Testis (tissue), 3 donors: ENCODE data around the gene LTBP4. TPM values are rescaled to one million over a fixed set of nuclear protein-coding genes. Genes with fewer than 3 reads are reported as not detected.

Experiments used
- DNase-seq: peaks from one replicate; pipeline ENCODE4 v3.0.0-alpha.2; 2019
- H3K27ac ChIP-seq, 2 donors: fragments of 200-600 bp; sonication (generic); one replicate each; pipeline ENCODE4 v1.5.1; 2019
- H3K27me3 ChIP-seq: fragments of 200-600 bp; sonication (generic); one replicate; pipeline ENCODE4 v1.5.1; 2019
- H3K36me3 ChIP-seq: fragments of 200-600 bp; sonication (generic); one replicate; pipeline ENCODE4 v1.5.1; 2017; ENCODE audit warnings: low read depth; ENCODE audit errors: missing control alignments
- H3K4me1 ChIP-seq: fragments of 200-600 bp; sonication (generic); one replicate; pipeline ENCODE4 v1.5.1; 2019
- H3K4me3 ChIP-seq, 2 donors: fragments of 200-600 bp; sonication (generic); one replicate each; pipeline ENCODE4 v1.5.1; 2017 to 2019
- H3K9me3 ChIP-seq: fragments of 200-600 bp; sonication (generic); one replicate; pipeline ENCODE4 v1.5.1; 2017
- POLR2A ChIP-seq: fragments of 450-650 bp; IDR thresholded peaks from one replicate; pipeline ENCODE4 v1.6.1; 2017; ENCODE audit warnings: antibody characterized with exemption, mild to moderate bottlenecking, moderate library complexity
- WGBS, 2 donors: methylation state at CpG; one replicate each; pipeline ENCODE4 v1.1.5; 2018; 5-methylcytosine and 5-hydroxymethylcytosine counted together
- intact Hi-C: fragments of 100-400 bp; cut with DNase I; formaldehyde crosslinking; loops from one replicate; pipeline ENCODE4 v1.15.1; 2023; ENCODE audit warnings: low total_unique reads
- polyA plus RNA-seq: library from polyadenylated mRNA; stranded (reverse); fragments of 350-450 nt; fragmentation: Illumina TruSeq; extraction: RNeasy Lipid Tissue Mini Kit (QIAGEN cat#74804); gene quantifications from one replicate; pipeline ENCODE4 v1.2.3, GENCODE V29; 2014; ENCODE audit warnings: low read depth, low replicate concordance; ENCODE audit not compliant: insufficient read depth
- total RNA-seq, 2 donors: library from RNA; depleted of rRNA; stranded (reverse); fragments of >200 nt; gene quantifications; one replicate each; pipeline ENCODE4 v1.2.3, GENCODE V29; 2016
- TF ChIP-seq, protein P1 (sequence below), 3 experiments: fragments of 450-650 bp in 2 of 3; fragments of 200-600 bp in 1 of 3; sonication (generic) in 1 of 3; IDR thresholded peaks; one replicate each; pipeline ENCODE4 v1.5.1; 2016 to 2019; ENCODE audit warnings: antibody characterized with exemption in 3 of 3, mild to moderate bottlenecking in 2 of 3, moderate library complexity in 1 of 3

LTBP4 gene
- total and polyA plus RNA-seq, 3 donors from 2014 or later = 270 to 417 (median 309) TPM

DNA sequence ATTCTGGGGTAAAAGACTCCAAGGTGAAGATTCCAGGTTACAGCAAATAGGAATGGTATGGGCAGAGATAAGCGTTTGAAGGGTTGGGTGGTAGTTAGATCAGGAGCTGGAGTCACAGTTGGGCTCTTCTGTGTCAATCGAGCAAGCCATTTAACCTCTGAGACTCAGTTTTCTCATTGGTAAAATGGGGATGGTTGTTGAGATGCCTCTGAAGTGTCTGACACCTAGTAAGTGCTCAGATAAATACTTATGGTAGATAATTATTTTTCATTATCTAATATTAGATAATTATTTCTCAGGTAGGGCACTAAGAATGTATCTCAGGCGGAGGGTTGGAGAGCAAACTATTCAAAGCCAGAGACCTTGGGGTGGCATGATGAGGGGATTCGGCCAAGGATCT is 7.8 kb downstream of the LTBP4 start:
- intact Hi-C loops = no loop called here

DNA sequence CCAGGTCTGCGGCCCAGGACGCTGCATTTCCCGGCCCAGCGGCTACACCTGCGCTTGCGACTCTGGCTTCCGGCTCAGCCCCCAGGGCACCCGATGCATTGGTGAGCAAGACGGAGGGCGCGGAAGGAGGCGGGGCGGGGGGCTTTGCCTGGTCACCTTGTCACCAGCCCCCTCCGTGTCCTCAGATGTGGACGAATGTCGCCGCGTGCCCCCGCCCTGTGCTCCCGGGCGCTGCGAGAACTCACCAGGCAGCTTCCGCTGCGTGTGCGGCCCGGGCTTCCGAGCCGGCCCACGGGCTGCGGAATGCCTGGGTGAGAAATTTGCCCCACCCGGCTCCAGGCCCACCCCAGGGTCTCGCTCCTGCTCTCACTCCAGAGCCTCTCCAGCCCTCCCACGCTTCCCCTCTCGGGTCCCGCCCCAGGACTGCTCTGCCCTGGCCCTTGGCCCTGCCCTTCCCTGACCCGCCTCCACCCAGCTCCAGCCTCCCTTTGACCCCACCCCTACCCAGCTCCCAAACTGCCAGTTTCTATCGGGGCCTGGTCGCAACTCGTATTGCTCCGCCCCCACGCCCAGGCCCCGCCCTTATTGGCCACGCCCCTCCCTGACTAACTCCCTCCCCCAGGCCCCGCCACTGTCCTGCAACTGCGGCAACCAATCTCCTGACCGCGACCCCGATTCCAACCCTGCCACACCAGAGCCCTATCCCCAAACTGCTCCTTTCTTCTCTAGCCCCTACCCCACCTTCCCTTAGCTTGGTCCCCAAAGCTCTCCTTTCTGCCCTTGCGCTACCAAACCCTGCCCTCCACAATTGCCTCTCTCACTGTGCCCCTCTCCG is 8.6 kb downstream of the LTBP4 start:
- intact Hi-C loops = no loop called here
- H3K36me3 ChIP-seq = no peaks in the 10 kb centered on the region
- H3K4me1 ChIP-seq = peaks cover 42% of the 10 kb centered on the region
- peak overlapping the region in 1 of 2 donors; percentile 15 for H3K27ac ChIP-seq
- H3K27me3 ChIP-seq = no peaks in the 10 kb centered on the region
- 37 to 43% methylated on average over 24 to 50 of the region's 50 CpGs for WGBS, 2 donors
- TF ChIP-seq POLR2A = no peak
- TF ChIP-seq, protein P1, sequence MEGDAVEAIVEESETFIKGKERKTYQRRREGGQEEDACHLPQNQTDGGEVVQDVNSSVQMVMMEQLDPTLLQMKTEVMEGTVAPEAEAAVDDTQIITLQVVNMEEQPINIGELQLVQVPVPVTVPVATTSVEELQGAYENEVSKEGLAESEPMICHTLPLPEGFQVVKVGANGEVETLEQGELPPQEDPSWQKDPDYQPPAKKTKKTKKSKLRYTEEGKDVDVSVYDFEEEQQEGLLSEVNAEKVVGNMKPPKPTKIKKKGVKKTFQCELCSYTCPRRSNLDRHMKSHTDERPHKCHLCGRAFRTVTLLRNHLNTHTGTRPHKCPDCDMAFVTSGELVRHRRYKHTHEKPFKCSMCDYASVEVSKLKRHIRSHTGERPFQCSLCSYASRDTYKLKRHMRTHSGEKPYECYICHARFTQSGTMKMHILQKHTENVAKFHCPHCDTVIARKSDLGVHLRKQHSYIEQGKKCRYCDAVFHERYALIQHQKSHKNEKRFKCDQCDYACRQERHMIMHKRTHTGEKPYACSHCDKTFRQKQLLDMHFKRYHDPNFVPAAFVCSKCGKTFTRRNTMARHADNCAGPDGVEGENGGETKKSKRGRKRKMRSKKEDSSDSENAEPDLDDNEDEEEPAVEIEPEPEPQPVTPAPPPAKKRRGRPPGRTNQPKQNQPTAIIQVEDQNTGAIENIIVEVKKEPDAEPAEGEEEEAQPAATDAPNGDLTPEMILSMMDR (IDR thresholded peaks at IDR 0.05) = no peak
- no peaks in the 10 kb centered on the region for H3K9me3 ChIP-seq
- peak overlapping the region; percentile 5 to 40 for H3K4me3 ChIP-seq
- peak; percentile 89 for DNase-seq

More for the DNA sequence above, 7.8 kb downstream of the LTBP4 start:
- no peak for DNase-seq
- H3K27ac ChIP-seq = no peak overlapping the region
- no peak for TF ChIP-seq POLR2A
- TF ChIP-seq, protein P1 (IDR thresholded peaks at IDR 0.05) = no peak
- WGBS, 2 donors = 64 to 79% methylated on average over 4 of the region's 4 CpGs
- H3K27me3 ChIP-seq = no peaks in the 10 kb centered on the region
- H3K4me1 ChIP-seq = peaks cover 41% of the 10 kb centered on the region
- H3K36me3 ChIP-seq = no peaks in the 10 kb centered on the region
- no peak overlapping the region for H3K4me3 ChIP-seq
- H3K9me3 ChIP-seq = no peaks in the 10 kb centered on the region

DNA sequence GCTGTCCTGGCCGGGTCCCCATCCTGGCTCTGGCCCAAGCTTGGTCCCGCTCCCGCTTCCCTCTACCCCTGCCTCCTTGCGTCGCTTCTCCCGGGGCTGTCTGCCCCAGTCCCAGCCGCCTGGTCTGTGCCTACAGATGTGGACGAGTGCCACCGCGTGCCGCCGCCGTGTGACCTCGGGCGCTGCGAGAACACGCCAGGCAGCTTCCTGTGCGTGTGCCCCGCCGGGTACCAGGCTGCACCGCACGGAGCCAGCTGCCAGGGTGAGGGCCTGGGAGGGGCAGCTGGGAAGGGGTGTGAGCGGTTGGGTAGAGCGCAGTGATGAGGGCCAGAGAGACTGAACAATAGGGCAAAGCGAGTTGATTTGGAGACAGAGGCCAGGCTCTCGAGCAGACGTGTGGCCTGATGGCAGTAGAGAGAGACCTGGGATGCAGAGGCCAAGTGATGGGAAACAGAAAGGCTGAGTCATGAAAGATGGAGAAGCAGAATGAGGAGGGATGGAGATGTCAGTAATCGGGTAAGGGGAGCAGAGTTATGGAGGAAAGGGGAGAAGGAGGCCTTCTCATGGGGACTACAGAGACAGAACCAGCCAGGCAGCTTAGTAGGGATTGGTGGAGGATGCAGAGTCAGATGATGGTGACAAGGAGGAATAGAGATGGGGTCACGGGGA is 9.4 kb downstream of the LTBP4 start:
- WGBS, 2 donors = 37 to 51% methylated on average over 29 of the region's 29 CpGs
- intact Hi-C loops = no loop called here
- peak; percentile 55 for DNase-seq
- Histone ChIP-seq H3K9me3 (no peaks in the 10 kb centered on the region), H3K27me3 (no peaks in the 10 kb centered on the region), H3K27ac (no peak overlapping the region), H3K4me3 (peak overlapping the region in 1 of 2 donors; percentile 40), H3K36me3 (no peaks in the 10 kb centered on the region), H3K4me1 (peaks cover 35% of the 10 kb centered on the region)
- TF ChIP-seq, protein P1 (IDR thresholded peaks at IDR 0.05) = no peak
- no peak for TF ChIP-seq POLR2A

DNA sequence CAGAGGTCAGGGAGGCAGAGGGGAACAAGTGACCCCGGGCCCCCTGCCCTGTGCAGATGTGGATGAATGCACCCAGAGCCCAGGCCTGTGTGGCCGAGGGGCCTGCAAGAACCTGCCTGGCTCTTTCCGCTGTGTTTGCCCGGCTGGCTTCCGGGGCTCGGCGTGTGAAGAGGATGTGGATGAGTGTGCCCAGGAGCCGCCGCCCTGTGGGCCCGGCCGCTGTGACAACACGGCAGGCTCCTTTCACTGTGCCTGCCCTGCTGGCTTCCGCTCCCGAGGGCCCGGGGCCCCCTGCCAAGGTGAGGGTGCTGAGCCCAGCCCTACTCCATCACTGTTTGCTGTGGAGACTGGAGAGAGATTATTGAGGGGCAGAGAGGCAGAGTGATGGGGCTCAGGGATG is 9.9 kb downstream of the LTBP4 start:
- no peak overlapping the region for H3K27ac ChIP-seq
- peaks cover 29% of the 10 kb centered on the region for H3K4me1 ChIP-seq
- H3K36me3 ChIP-seq = no peaks in the 10 kb centered on the region
- 90 to 92% methylated on average over 8 to 15 of the region's 15 CpGs for WGBS, 2 donors
- intact Hi-C loops = no loop called here
- no peak for TF ChIP-seq POLR2A
- TF ChIP-seq, protein P1 (IDR thresholded peaks at IDR 0.05) = no peak
- no peak for DNase-seq
- no peaks in the 10 kb centered on the region for H3K27me3 ChIP-seq
- no peaks in the 10 kb centered on the region for H3K9me3 ChIP-seq
- no peak overlapping the region for H3K4me3 ChIP-seq
